Osteocyte (in vitro differentiated cells): ENCODE measurements around the gene UGT1A9. TPM values are rescaled to one million over a fixed set of nuclear protein-coding genes. Genes with fewer than 3 reads are reported as not detected.
A peak's percentile ranks its signal among the peaks of the same experiment; 100 is the strongest.

Source experiments
- DNase-seq: peaks from one replicate; pipeline ENCODE4 v3.0.0; 2021; ENCODE audit warnings: mixed read lengths; ENCODE audit not compliant: unreplicated experiment; ENCODE audit errors: extremely low spot score
- H3K27ac Mint-ChIP-seq: one replicate; pipeline ENCODE4 v1.8.0; 2021; ENCODE audit warnings: mild to moderate bottlenecking, mixed read lengths; ENCODE audit not compliant: unreplicated experiment
- H3K27me3 Mint-ChIP-seq: one replicate; pipeline ENCODE4 v1.8.0; 2021; ENCODE audit warnings: mixed read lengths; ENCODE audit not compliant: unreplicated experiment
- H3K36me3 Mint-ChIP-seq: one replicate; pipeline ENCODE4 v1.8.0; 2021; ENCODE audit warnings: mixed read lengths; ENCODE audit not compliant: unreplicated experiment
- H3K4me1 Mint-ChIP-seq: one replicate; pipeline ENCODE4 v1.8.0; 2021; ENCODE audit warnings: mixed read lengths; ENCODE audit not compliant: unreplicated experiment
- H3K4me3 Mint-ChIP-seq: one replicate; pipeline ENCODE4 v1.8.0; 2021; ENCODE audit warnings: mild to moderate bottlenecking, moderate library complexity, mixed read lengths; ENCODE audit not compliant: unreplicated experiment
- H3K9me3 Mint-ChIP-seq: one replicate; pipeline ENCODE4 v1.8.0; 2021; ENCODE audit warnings: mixed read lengths; ENCODE audit not compliant: unreplicated experiment
- CTCF ChIP-seq: fragments of 200-600 bp; sonication (generic); IDR thresholded peaks from 2 replicates; pipeline ENCODE4 v1.5.0; 2021; ENCODE audit warnings: antibody characterized with exemption, mild to moderate bottlenecking, moderate library complexity
- total RNA-seq: library from RNA; stranded (reverse); gene quantifications from 2 replicates; pipeline ENCODE4 v1.2.1, GENCODE V29; 2021

Gene UGT1A9
- total RNA-seq, 1 donor from 2014 or later = not detected

DNA sequence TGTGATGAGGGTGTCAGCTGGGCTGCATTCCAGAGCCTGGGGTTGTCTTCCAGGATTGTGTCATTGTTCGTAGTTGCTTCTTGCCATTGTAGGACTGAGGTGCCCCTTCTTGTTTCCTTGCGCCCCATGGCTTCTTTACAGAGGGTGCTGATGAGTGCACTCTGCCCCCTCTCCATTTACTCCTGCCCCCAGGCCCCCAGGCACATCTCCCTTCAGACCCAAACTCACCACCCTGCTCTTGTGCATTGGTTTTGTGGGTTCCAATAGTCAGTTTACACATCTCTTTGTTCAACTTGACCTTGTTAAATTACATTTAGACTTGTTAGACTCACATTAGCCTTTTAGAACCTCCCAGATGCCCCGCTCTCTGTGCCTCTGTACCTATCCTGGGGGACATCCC, 149.5 kb downstream of the UGT1A9 start:
- Mint-ChIP-seq H3K36me3 (no peaks in the 10 kb centered on the region), H3K4me3 (no peak overlapping the region), H3K9me3 (no peaks in the 10 kb centered on the region), H3K4me1 (peaks cover 16% of the 10 kb centered on the region), H3K27ac (no peak overlapping the region), H3K27me3 (peaks cover 8% of the 10 kb centered on the region)
- TF ChIP-seq CTCF = no peak
- peak; percentile 63 for DNase-seq

- no peaks in the 10 kb centered on the region for H3K36me3 Mint-ChIP-seq
- no peak overlapping the region for H3K4me3 Mint-ChIP-seq
- H3K4me1 Mint-ChIP-seq = peaks cover 11% of the 10 kb centered on the region
- TF ChIP-seq CTCF = no peak
- peak; percentile 73 for DNase-seq
- peaks cover 1% of the 10 kb centered on the region for H3K9me3 Mint-ChIP-seq
- H3K27ac Mint-ChIP-seq = no peak overlapping the region
- H3K27me3 Mint-ChIP-seq = peaks cover 8% of the 10 kb centered on the region
These were observed 150.0 kb downstream of the UGT1A9 start for GRCh38 chr2:233821709-233822100.

GRCh38 chr2:233822101-233822771, 150.5 kb downstream of the UGT1A9 start:
- Mint-ChIP-seq H3K4me1 (peaks cover 6% of the 10 kb centered on the region), H3K36me3 (no peaks in the 10 kb centered on the region), H3K27me3 (peaks cover 7% of the 10 kb centered on the region), H3K4me3 (no peak overlapping the region), H3K9me3 (peaks cover 4% of the 10 kb centered on the region), H3K27ac (no peak overlapping the region)
- DNase-seq = peak; percentile 83
- TF ChIP-seq CTCF = no peak

Other genes starting within 250 kb of the UGT1A9 start
- gene USP40, start 105.1 kb upstream of the UGT1A9 start, total RNA-seq = 36.4 and 40.6 TPM in 2 replicates
- gene UGT1A8, start 54.3 kb upstream of the UGT1A9 start, total RNA-seq = not detected in 2 replicates
- gene UGT1A10, start 35.5 kb upstream of the UGT1A9 start, total RNA-seq = not detected in 2 replicates
- gene UGT1A7, start 10.0 kb downstream of the UGT1A9 start, total RNA-seq = not detected in 2 replicates
- not detected in 2 replicates for gene UGT1A6, start 21.0 kb downstream of the UGT1A9 start, total RNA-seq
- not detected in 2 replicates for gene UGT1A5, start 41.0 kb downstream of the UGT1A9 start, total RNA-seq
- gene UGT1A4, start 46.8 kb downstream of the UGT1A9 start, total RNA-seq = not detected in 2 replicates
- gene UGT1A3, start 57.1 kb downstream of the UGT1A9 start, total RNA-seq = not detected in 2 replicates
- gene UGT1A1, start 88.4 kb downstream of the UGT1A9 start, total RNA-seq = not detected in 2 replicates
- gene MROH2A, start 106.4 kb downstream of the UGT1A9 start, total RNA-seq = not detected in 2 replicates
- gene HJURP, start 182.6 kb downstream of the UGT1A9 start, total RNA-seq = 7.7 and 7.9 TPM in 2 replicates
- gene TRPM8, start 245.5 kb downstream of the UGT1A9 start, total RNA-seq = not detected in 2 replicates